HCT116 (cell line): ENCODE results near the gene NOTCH4. TPM values are rescaled to one million over a fixed set of nuclear protein-coding genes. Genes with fewer than 3 reads are reported as not detected.

ENCODE experiments used
- ATAC-seq: fragments of 200-7000 bp; cut with Tn5 transposase; 2 replicates; pipeline ENCODE4 v1.9.1; 2020; ENCODE audit warnings: mild to moderate bottlenecking, moderate library complexity
- BruUV-seq: library from RNA; stranded (reverse); fragments of 400-500 nt; replicated peaks from 2 replicates; lab custom pipeline; 2021; lab: Mats Ljungman, UMichigan
- CTCF ChIA-PET: fragments of 300-600 bp; sonication (Branson Sonifier 250); formaldehyde crosslinking; loops from one replicate; lab custom pipeline; 2021; ENCODE audit warnings: antibody characterized with exemption; lab: Charles Lee
- POLR2A ChIA-PET: fragments of 300-600, 350-600 bp; sonication (Branson Sonifier 250); formaldehyde crosslinking; loops from one replicate; lab custom pipeline; 2021; ENCODE audit warnings: antibody characterized with exemption; lab: Charles Lee
- RAD21 ChIA-PET, 2 experiments: fragments of 300-600 bp; sonication (Branson Sonifier 250); formaldehyde crosslinking; loops; one replicate each; lab custom pipeline; 2023; ENCODE audit warnings: low total read pairs in 2 of 2; ENCODE audit not compliant: uncharacterized antibody in 2 of 2, unreplicated experiment in 2 of 2, low non-redundant PET in 1 of 2; lab: Charles Lee
- DNase-seq: peaks from one replicate; pipeline ENCODE4 v3.0.0-alpha.2; 2010; ENCODE audit warnings: low read depth, low spot score
- H2AFZ ChIP-seq: fragments of 200-600 bp; shearing (Covaris generic), sonication (generic); 2 replicates; pipeline ENCODE4 v1.6.1; 2017; ENCODE audit warnings: low read depth, mixed run types, mixed read lengths, antibody characterized with exemption, low read length; ENCODE audit not compliant: poor library complexity, severe bottlenecking
- H3K27ac ChIP-seq: 2 replicates; pipeline ENCODE4 v1.5.1; 2012; ENCODE audit warnings: low read depth, low read length
- H3K27me3 ChIP-seq: fragments of 200-600 bp; sonication (generic); 2 replicates; pipeline ENCODE4 v1.6.1; 2016; ENCODE audit warnings: mixed run types, low read length, mixed read lengths; ENCODE audit not compliant: insufficient read depth
- H3K36me3 ChIP-seq, 2 experiments: fragments of 200-500 bp in 1 of 2; fragments of 200-600 bp in 1 of 2; sonication (Bioruptor generic) in 1 of 2; sonication (generic) in 1 of 2; 2 replicates each; pipeline versions ENCODE4 v1.5.1 to v1.6.1; 2014 to 2016; ENCODE audit warnings: low read length in 2 of 2, inconsistent platforms in 1 of 2, mixed read lengths in 1 of 2, mixed run types in 1 of 2; ENCODE audit not compliant: insufficient read depth in 2 of 2, control insufficient read depth in 1 of 2
- H3K4me1 ChIP-seq, 2 experiments: fragments of 200-600 bp in 1 of 2; sonication (generic) in 1 of 2; 2 replicates each; pipeline versions ENCODE4 v1.5.1 to v1.6.1; 2012 to 2017; ENCODE audit warnings: low read length in 2 of 2, inconsistent platforms in 1 of 2, mild to moderate bottlenecking in 1 of 2, mixed read lengths in 1 of 2, mixed run types in 1 of 2, moderate library complexity in 1 of 2; ENCODE audit not compliant: insufficient read depth in 2 of 2, control insufficient read depth in 1 of 2
- H3K4me2 ChIP-seq: fragments of 200-600 bp; sonication (generic); 2 replicates; pipeline ENCODE4 v1.6.1; 2017; ENCODE audit warnings: mixed run types, low read length, mixed read lengths
- H3K4me3 ChIP-seq, 2 experiments: fragments of 200-600 bp in 1 of 2; sonication (generic) in 1 of 2; replicated peaks in 1 of 2; 2 replicates each; pipeline ENCODE4 v1.5.1; 2011 to 2016; ENCODE audit warnings: low read length in 2 of 2, control low read depth in 1 of 2, low read depth in 1 of 2, mild to moderate bottlenecking in 1 of 2, mixed read lengths in 1 of 2, mixed run types in 1 of 2
- H3K79me2 ChIP-seq: fragments of 200-600 bp; sonication (generic); 2 replicates; pipeline ENCODE4 v1.6.1; 2017; ENCODE audit warnings: mild to moderate bottlenecking, mixed run types, low read length, moderate library complexity, mixed read lengths; ENCODE audit not compliant: insufficient read depth
- H3K9ac ChIP-seq: fragments of 200-600 bp; sonication (generic); 2 replicates; pipeline ENCODE4 v1.6.1; 2016; ENCODE audit warnings: low read length, mixed read lengths
- H3K9me2 ChIP-seq: fragments of 200-600 bp; sonication (generic), shearing (Covaris generic); 2 replicates; pipeline ENCODE4 v1.6.1; 2017; ENCODE audit warnings: mixed run types, mild to moderate bottlenecking, moderate library complexity; ENCODE audit not compliant: insufficient read depth
- H3K9me3 ChIP-seq, 2 experiments: fragments of 200-500 bp in 1 of 2; fragments of 200-600 bp in 1 of 2; sonication (Bioruptor generic) in 1 of 2; sonication (generic) in 1 of 2; 2 replicates each; pipeline ENCODE4 v1.6.1; 2014 to 2017; ENCODE audit warnings: low read length in 2 of 2, mixed read lengths in 2 of 2, inconsistent platforms in 1 of 2, low read depth in 1 of 2, mild to moderate bottlenecking in 1 of 2, mixed run types in 1 of 2, moderate library complexity in 1 of 2; ENCODE audit not compliant: control insufficient read depth in 1 of 2, insufficient read depth in 1 of 2
- H4K20me1 ChIP-seq: fragments of 200-600 bp; sonication (generic), shearing (Covaris generic); 2 replicates; pipeline ENCODE4 v1.6.1; 2017; ENCODE audit warnings: mixed run types, mild to moderate bottlenecking, moderate library complexity; ENCODE audit not compliant: insufficient read depth
- ATF3 ChIP-seq: IDR thresholded peaks from 2 replicates; pipeline ENCODE4 v1.6.1; 2012
- EGR1 ChIP-seq: IDR thresholded peaks from 2 replicates; pipeline ENCODE4 v1.6.1; 2012; ENCODE audit warnings: low read depth
- POLR2AphosphoS5 ChIP-seq: IDR thresholded peaks from 2 replicates; pipeline ENCODE4 v1.6.1; 2011; ENCODE audit warnings: mild to moderate bottlenecking, low read depth, low read length, moderate library complexity
- REST ChIP-seq: IDR thresholded peaks from 2 replicates; pipeline ENCODE4 v1.6.1; 2012; ENCODE audit warnings: low read depth
- YY1 ChIP-seq: IDR thresholded peaks from 2 replicates; pipeline ENCODE4 v1.6.1; 2011; ENCODE audit warnings: low read length, low read depth, moderate library complexity, mild to moderate bottlenecking; ENCODE audit not compliant: insufficient replicate concordance; ENCODE audit errors: extremely low read depth
- ZBTB33 ChIP-seq: IDR thresholded peaks from 2 replicates; pipeline ENCODE4 v1.6.1; 2011; ENCODE audit warnings: mild to moderate bottlenecking, low read length, moderate library complexity; ENCODE audit not compliant: insufficient replicate concordance; ENCODE audit errors: extremely low read depth
- ZFX ChIP-seq: fragments of 450-650 bp; IDR thresholded peaks from 2 replicates; pipeline ENCODE4 v1.6.1; 2017
- intact Hi-C: fragments of 100-400 bp; cut with micrococcal nuclease; formaldehyde crosslinking; loops from 2 replicates; pipeline ENCODE4 v1.10.0; 2022
- total RNA-seq: library from RNA; stranded (reverse); gene quantifications from one replicate; pipeline ENCODE4 v1.2.1, GENCODE V29; 2021; ENCODE audit not compliant: unreplicated experiment

Gene NOTCH4
- total RNA-seq, 1 experiment from 2014 or later: 0.81 TPM

- Histone ChIP-seq H3K9me3 (no peaks in the 10 kb centered on the region), H3K27me3 (no peaks in the 10 kb centered on the region), H3K9ac (no peak overlapping the region), H3K4me3 (no peak overlapping the region), H3K36me3 (peaks cover 4 to 15% of the 10 kb centered on the region in 2 experiments; a peak in 3 of 4 replicates), H3K79me2 (peaks cover 17% of the 10 kb centered on the region), H3K4me1 (peaks cover 7 to 24% of the 10 kb centered on the region in 2 experiments), H3K27ac (no peak overlapping the region), H3K4me2 (no peak overlapping the region), H3K9me2 (no peaks in the 10 kb centered on the region), H4K20me1 (no peaks in the 10 kb centered on the region), H2AFZ (no peak overlapping the region)
- CTCF ChIA-PET: no interaction called here
- RAD21 ChIA-PET: no interaction called here
- POLR2A ChIA-PET: no interaction called here
- no peak for DNase-seq
- intact Hi-C loops: no loop called here
- TF ChIP-seq ATF3: no peak
- TF ChIP-seq ZFX: no peak
- TF ChIP-seq ZBTB33: no peak
- TF ChIP-seq EGR1: no peak
- TF ChIP-seq YY1: no peak
- no peak for TF ChIP-seq REST
- TF ChIP-seq POLR2AphosphoS5: no peak
- BruUV-seq: no TSS peak
- no peak for ATAC-seq
Measured at GRCh38 chr6:32171234-32171633, 52.6 kb downstream of the NOTCH4 start.
